GM19240 (cell line): ENCODE measurements around the gene COBL.

ENCODE experiments used
- DNase-seq: peaks from one replicate; pipeline ENCODE4 v3.0.0; 2011; ENCODE audit warnings: low spot score; ENCODE audit not compliant: insufficient read length

The COBL gene, protein sequence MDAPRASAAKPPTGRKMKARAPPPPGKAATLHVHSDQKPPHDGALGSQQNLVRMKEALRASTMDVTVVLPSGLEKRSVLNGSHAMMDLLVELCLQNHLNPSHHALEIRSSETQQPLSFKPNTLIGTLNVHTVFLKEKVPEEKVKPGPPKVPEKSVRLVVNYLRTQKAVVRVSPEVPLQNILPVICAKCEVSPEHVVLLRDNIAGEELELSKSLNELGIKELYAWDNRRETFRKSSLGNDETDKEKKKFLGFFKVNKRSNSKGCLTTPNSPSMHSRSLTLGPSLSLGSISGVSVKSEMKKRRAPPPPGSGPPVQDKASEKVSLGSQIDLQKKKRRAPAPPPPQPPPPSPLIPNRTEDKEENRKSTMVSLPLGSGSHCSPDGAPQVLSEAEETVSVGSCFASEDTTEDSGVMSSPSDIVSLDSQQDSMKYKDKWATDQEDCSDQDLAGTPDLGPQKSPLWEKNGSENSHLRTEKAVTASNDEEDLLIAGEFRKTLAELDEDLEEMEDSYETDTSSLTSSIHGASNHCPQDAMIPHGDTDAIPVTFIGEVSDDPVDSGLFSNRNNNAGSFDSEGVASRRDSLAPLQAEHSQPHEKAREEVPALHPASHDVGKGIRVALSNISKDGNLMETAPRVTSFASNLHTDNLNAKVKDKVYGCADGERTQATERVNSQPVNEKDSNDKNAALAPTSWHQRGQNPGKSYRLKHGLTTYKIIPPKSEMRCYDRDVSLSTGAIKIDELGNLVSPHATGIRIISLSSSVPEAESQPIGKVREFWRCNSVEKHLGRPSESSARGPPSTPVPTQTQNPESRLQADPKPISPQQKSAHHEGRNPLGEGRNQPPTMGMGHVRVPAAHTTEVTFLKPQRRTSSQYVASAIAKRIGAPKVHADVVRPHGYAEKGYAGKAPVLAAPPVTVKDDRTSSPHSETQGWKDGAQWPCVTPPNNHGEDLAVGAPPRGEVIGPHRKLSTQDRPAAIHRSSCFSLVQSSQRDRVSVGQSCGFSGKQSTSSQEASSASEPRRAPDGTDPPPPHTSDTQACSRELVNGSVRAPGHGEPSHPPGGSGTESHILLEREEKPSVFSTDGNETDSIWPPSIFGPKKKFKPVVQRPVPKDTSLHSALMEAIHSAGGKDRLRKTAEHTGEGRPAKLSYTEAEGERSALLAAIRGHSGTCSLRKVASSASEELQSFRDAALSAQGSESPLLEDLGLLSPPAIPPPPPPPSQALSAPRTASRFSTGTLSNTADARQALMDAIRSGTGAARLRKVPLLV

DNA sequence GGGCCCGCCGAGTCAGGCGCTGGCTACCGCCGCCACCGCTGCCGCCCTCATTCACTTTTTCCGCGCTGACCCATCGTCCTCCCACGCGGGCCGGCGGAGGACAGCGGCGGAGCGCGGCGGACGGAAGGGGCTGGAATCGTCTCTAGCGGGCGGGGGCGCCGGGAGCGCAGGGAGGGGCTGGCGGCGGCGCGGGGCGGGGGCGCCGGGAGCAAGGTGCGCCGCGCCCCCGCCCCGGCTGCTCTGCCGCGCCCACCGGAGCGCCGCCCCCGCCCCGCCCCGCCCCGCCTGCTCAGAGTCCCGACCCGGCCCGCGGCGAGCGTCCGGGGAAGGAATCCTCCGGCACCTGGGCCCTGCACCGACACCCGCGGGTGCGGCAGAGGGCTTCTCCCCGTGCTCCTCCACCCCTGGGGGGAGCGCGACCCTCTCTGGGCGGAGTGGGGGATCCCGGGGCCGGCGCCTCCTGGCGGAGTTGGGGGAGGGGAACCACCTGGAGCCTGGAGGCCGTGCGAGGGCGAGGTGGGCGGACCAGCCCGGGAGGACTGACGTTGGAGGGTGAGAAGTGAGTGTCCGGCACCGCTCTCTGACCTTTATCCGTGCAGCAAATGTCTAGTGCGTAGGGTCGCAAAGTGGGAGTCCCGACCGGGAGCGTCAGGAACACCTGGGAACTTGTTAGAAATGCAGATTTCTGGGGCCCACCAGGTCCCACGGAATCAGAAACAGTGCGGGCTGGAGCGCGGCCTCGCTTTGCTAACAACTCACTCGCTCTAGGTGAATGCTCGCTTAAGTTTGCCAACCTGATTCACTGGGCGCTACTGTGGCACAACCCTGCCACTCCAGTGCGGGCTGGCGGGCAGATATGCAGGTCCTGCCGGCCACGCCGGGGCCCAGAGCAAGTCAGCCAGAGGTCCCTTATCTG is at the start of gene COBL:
TSS of gene COBL (minus strand) at position 144 of the 916 bp plus-strand sequence. CDS start 176 bp downstream, outside the sequence.
- DNase-seq: no peak

DNA sequence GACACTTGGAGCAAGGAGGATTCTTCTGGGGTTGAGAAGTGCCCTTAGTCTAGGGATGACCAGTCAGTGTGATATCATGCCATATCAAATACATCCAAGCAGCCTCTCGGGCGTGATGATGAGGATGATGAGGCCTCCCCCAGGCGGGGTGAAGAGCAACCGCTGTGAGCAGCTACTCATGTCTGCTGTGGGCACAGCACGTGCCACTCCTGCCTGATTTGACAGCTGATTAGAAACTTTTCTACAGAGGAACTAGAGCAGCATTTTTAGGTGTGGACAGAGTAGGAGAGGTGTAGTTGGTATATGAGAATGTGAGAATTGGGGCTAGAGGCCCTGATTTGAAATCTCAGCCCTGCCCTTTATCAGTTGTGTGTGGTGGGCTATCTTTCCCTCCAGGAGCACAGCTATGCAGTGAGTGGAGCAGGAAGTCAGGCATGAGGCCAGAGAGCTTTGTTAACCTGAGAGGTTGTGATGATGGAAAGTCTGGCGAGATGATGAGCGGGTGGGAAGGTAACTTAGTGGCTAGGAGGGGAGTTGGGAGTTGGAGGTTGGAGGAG is 49.6 kb upstream of the COBL start:
- no peak for DNase-seq

DNA sequence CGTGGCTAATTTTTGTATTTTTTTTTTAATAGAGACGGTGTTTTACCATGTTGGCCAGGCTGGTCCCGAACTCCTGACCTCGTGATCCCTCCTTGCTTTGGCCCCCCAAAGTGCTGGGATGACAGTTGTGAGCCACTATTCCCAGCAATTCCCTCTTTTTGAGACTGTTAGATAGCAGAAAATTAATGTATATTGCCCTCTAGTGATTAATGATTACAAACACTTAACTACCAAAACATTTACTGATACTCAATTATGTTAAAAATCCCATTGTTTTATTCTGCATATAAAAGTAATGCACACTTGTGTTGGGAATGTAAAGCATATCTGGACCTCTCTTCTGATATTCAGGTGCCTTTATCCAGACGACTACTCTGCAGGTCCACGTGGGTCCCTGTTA is 41.2 kb upstream of the COBL start:
- DNase-seq: no peak

DNA sequence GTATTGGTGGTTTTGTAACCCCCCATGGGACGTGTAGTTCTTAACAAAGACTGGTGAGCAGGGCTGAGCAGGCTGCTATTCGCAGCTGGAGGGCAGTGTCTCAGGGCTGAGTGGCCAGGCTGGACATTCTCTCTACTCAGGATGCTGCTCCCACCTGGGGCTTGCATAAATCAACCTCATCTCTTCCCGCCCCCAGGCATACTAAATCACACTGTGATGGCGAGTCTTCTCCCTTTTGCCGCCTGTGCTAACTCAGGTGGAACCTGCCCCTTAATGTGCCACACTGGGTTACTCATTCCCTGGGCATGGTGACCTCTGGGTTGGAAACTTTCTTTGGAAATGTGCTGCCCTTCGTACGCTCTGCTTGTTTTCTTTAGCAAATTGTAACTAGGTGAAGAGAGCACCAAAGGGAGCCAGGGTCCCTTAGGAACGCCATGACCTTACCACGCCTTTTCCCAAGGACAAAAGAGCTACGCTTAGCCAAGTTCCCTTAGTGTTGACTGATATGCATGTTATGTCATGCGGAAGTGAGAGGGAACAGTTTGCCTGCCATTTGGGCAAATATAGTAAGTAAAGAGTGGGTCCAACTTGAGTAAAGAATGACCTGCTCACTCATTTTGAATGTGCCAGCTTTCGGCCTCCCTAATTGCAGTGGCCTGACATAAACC is 40.4 kb upstream of the COBL start:
- no peak for DNase-seq

DNA sequence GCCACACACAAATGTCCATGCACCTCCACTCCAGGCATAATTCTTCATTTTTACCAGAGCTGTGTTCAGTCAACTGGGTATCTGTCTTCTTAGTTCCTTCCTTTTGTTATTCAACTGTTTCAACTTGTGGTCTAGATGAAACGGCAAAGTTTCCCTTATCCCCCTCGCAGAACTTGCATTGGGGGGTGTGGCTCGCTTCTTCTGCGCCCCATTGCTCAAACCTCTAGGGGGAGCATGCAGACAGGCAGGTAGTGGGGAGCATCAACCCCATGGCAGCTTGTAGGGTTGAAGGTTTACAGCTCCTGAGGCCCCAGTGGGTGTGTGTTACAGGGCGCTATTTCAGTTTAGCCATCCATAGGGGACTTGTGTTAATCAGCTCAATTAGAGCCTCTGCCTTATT is 38.3 kb upstream of the COBL start:
- no peak for DNase-seq

DNA sequence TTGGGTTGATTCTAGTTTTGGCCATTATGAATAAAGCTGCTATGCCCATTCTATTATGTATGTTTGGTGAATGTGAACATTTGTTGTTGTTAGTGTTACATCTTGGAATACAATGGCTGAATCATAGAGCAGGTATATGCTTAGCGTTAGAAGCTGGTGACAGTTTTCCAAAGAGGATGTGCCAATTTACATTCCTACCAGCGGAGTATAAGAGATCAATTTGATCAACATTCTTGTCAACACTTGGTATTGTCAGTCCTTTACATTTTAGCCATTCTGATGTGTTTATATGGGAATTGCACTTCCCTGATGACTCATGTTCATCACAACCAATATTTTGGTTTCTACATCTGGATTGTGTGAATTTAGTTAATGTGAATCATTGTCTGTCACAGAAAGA is 37.8 kb upstream of the COBL start:
- DNase-seq: no peak

DNA sequence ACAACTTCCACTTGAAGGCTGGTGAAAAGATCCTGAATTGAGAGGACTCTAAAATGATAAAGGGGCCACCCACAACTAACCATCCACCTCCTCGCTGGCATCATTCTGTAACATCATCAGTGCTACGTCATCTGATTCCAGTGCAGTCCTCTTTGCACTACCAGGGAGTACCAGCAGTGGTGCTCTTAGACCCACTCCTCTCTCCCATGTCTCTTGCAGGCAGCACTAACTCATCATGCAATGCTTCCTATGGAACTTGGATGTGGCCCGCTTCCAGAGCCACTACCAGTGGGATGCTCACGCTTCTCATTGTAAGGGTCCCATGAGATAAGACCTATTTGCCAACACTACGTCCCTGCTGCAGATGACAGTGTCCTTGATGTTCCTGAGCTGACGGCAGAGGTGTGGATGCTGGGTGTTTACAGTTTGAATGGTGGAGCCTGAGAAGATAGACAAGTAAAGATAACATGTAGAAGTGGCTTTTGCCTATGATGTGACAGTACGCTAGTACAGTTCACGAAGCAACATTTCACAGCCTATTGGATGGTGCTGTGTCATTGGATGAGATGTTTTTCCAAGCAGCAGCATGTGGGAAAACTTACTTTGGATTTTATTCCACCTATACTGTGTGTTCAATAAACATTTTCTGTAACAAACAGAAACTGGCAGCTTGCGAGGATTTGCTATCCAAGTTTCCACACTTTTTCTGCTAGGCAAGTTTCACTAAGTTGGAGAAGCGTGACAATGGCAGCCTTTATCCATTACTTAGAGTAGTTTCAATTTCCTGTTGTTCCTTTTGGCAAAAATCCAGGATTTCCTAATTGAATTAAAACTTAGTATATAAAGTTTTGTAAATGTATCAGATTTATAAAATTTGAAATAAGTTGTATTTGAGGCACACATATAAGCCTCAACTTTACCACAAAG is 35.8 kb upstream of the COBL start:
- no peak for DNase-seq

DNA sequence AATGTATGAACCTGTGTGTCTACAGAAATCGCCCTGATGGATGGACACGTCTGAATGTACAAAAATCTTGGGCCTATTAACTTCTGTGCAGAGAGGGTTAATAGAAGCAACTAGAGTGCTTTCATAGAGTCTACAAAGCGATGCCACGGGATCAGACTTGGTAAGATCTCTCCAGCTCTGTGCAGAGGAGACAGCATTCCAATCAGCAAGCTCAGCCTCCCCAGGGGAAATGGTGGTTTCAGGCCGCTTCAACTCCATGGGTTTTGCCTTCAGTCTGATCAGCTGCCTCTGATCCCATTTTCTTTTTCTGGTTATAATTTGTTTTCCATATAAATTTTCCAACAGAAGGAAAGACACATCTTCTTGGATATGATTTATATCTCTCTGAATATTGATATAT is 35.1 kb upstream of the COBL start:
- DNase-seq: no peak

DNA sequence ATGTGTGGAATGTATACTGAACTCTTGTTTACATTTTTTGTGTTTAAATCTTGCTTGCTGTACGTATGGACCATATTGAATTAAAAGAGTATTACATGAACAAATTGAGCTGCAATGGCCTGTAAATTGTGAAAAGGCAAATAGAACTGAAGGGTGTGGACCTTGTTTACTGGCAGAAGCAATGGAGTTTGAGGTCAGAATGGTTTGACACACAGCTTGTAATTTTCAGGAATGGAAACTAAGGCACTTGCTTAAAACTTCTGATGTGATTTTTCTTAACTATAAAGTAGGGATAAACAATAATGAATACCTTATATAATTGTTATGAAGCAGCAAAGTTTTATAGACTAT is 33.9 kb upstream of the COBL start:
- no peak for DNase-seq

DNA sequence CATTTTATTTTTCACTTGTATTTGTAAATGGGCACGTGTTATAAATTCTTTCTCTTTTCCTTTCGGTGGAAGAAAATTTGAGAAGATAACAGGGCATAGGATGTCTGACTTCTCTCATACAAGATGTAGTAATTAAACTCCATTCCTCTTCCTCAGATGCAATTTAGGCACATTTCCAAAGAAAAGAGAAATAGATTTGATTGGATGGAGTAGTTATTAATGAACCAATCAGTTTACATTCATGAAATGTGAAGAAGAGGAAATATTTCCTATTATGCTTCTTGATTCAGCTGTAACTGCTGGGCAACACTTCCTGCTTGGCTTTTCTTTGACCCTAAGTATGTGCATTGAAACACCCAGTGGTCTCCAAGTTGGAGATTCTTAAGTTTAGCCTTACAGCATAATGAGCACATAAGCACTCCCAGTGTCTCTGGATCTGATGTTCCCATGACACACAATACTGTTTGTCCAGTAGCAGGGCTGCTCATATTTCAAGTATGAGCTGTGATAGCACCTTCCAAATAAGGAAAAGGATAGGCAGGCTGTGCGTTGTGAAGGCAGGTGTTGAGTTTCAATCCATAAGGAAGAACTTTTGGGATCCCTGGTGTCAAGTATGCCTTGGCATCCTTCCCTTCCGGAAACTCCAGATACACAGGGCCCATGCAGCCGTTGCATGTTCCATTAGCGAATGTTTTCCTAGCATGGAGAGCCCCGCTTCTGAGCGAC is 33.4 kb upstream of the COBL start:
- DNase-seq: no peak

DNA sequence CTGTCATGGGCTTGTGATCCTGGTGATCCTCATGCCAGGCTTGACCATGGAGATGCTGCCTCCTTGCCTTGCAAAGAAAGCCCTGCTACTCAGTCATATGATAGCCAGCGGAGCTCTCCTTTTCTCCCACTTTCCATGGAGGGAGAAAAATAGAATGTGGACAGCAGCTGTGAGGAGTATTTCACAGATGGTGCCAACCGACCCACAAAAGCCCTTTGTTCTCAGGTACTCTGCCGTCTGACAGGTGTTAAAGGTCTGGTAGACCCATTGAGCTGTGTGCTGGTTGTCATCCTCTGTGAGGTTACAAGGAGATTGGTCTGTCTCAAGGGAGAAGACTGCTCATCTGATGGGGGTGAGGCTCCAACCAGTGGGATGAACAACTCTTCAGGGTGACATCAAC is 29.5 kb upstream of the COBL start:
- DNase-seq: no peak

DNA sequence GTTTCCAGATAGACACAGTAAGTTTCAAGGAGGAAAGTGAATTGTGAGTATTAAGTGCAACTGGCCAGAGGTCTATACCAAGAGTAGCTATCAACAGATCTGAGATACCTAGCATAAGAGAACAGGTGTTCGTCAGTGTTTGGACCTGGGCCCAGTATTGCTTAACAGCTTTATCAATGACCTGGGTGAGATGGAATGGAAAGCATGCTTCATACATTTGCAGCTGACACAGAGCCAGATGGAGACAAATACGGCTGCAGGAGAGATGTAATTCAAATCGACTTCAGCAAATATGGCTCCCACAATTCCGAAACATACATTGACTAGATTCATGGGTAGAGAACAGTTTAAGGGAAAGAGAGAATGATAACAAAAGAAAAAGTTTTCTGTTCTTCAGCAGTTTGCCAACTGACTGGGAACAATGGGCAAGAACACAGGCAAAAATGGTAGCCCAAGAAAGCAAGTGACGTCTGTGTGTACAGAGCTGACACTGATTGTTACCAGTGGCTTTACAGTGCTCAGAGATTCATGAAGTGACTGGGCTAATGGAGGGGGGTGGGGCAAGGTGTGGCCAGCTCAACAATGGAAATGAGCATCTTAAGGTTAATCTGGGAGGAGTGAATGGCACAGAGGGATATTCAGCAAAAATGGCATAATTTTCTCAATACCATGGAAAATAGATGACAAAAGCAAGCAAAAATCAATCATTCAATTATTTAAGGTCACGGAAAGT is 28.0 kb upstream of the COBL start:
- DNase-seq: no peak

DNA sequence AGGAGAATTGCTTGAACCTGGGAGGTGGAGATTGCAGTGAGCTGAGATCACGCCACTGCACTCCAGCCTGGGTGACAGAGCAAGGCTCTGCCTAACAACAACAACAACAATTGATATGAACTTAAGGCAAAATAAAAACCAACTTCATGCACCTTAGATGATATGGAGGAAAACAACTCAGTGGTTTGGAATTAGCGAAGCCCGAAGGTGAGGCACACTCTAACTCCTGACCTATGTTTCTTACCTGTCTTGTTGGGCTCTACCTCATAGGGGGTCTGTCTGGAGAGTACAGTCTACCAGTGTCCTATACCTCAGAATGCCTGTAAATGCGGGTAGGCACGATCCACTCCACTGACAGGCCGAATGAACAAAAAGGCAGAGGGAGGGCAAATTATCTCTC is 24.3 kb upstream of the COBL start:
- no peak for DNase-seq

DNA sequence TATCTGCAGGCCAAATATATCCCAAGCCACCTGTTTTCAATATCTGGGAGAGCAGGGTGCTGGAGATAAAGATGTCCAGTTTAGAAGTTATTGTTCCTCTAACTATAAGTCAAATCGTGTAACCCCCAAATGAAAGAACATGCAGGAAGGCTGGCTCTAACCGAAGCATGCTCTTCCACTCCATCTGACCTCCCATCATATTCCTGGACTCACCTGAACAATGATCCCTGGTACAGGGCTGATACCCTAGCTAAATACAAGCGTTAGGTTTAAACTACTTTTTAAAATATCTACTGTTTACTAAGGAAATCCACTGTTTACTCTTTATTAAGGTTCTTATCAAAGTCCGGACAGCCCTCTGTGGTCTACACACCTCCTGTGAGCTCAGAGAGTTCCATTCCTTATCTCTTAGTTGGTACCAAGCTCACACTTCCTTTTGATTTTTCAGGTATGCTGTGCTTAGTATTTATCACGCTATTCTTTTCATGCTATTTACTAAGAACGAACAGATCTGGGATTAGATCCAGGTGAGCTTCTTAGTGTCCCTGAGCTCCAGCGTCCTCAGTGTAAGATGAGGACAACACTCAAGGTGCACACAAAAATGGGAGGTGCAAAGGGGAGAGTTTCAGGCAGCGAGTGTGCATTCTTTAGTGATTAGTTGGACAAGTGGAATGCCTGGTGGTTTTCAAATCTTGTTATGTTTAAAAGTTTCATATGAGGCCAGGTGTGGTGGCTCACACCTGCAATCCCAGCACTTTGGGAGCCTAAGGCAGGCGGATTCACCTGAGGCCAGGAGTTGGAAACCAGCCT is 23.6 kb upstream of the COBL start:
- no peak for DNase-seq

DNA sequence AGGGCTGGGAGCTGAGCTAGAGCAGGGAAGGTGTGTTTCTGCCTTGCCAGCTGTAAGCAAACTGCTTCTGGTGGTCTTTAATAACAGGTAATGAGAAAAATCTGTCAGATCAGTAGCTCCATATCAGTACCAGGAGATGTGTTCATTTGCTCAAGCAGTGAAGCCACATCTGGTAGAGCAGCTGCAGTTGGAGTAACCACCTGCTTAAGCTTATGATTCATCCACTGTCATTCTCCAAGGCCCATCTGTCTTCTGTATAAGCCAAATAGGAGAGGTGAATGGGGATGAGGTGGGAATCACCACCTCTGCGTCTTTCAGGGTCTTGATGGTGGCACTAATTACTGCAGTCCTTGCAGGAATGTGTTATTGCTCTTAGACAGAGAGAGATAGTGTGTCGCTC is 18.4 kb upstream of the COBL start:
- DNase-seq: no peak

DNA sequence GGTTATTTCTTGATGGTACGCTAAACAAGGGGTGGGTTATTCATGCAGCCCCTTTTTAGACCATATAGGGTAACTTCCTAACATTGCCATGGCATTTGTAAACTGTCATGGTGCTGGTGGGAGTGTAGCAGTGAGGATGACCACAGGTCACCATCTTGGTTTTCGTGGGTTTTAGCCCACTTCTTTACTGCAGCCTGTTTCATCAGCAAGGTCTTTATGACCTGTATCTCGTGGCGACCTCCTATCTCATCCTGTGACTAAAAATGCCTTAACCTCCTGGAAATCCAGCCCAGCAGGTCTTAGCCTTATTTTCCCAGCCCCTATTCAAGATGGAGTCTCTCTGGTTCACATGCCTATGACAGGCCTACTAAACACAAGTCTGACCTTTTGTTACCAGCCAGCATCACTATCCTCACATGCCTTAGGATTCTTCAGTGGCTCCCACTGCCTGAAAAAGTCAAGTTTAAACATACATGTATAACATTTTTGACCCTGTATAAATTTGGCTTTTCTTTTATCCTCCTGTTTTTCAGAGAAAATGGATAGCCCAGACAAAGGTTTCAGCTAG is 13.2 kb upstream of the COBL start:
- no peak for DNase-seq
